NT2/D1 (cell line): Measurements from ENCODE around the gene SLFN11.

Experiments used
- SUZ12 ChIP-seq: IDR thresholded peaks from 2 replicates; pipeline ENCODE4 v1.6.1; 2011; ENCODE audit not compliant: insufficient read length, insufficient read depth; ENCODE audit errors: extremely low read depth
- ZNF274 ChIP-seq: IDR thresholded peaks from 2 replicates; pipeline ENCODE4 v1.6.1; 2011; ENCODE audit warnings: mild to moderate bottlenecking, low read depth, low read length

GRCh38 chr17:35345445-35345925, 27.9 kb downstream of the SLFN11 start:
- no peak for TF ChIP-seq ZNF274
- no peak for TF ChIP-seq SUZ12
